AG08395 (cell line): ENCODE measurements around the gene ATP5PB.

ENCODE experiments used
- DNase-seq: peaks from one replicate; pipeline ENCODE4 v3.0.0; 2012; ENCODE audit warnings: mixed read lengths, low spot score

Gene ATP5PB

DNA sequence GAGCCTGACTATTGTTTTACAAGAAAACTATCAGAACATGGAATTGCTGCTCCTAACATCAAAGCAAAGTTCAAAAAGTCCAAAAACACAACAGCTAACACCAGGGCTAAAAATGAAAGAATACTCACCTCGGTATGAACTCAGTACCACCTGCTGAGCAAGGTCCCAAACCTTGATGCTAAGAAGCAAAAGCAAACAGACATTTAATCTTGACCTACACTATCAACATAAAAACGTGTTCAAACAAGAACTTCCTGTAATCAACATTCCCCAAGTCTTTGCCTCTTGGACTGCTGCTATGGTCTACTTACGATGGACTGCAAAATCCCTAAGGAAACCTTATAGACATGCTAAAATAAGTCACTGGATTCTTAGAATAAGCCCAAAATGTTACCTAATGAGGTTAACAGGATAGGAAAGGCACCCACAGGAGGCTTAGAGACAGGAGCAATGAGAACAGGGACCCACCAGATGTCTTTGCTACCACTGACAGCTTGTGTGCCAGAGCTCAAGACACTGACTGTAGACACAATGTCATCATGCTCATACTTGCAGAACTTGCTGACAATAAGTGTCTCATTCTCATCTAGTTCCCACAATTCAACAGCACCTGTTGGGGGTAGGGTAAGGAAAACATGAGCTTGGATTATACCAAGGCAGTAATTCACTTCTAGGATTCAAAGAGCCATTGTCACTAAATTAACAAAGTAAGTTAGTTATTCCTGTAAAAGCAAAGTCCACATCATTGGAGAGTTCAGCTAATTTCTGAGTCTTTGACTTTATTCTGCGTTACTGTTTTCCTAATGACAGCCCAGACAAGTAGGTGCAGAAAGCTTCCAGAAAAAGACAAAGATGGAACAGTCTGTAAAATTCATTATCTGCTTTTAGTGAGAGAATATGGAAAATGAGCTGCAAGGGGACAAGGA, 2.0 kb upstream of the ATP5PB start:
- DNase-seq = no peak

DNA sequence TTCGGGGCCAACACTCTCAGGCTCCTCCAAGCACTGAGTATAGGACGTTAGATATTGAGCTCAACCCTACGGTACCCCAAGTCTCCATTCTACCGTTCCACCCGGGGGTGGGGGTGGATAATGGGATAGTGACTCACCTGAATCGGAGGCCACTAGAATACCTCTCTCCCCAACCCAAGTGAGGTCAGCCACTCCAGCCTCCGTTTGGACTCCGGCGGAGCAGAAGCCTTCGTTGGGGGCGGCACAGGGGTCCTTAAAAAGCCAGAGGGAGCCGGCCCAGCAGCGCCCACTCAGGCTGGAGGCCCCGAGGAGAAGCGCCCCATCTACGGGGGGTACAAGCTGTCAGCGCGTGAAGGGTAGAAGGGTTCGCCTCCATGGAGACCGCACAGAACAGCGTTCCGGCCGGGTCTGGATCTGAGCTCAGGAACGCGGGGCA, 764 bp upstream of the ATP5PB start:
- peak; percentile 22 for DNase-seq

DNA sequence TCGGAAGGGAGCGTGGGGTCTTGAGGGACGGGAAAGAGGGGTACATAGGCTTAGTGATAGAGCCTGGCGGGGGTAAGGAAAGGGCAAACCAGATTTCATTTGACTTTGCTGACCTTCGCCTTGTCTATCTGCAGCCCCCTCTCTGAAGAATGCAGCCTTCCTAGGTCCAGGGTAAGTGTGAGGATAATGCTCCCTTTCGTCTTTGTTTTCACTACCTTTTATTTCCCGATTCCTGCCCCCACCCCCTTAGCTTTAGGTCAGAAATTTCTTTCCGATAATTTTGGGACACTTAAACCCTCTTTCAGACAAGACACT, 396 bp downstream of the ATP5PB start:
- DNase-seq = no peak

DNA sequence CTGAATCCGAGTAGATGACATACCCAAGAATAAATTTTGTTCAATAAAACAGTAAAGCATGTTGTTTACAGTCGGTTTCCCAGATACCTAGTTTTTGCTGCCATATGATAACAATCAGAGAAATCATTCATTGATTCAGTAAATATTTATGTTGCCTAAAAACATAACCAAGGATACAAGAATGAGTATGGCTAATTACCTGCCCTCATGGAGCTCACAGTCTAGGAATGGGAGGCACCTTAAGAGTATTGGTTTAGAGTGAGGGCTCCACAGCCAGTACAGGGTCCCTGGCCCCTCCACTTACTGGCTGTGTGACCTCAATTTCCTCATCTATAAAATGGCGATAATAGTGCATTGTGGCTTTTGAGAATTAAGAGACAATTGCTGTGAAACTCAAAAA, 921 bp downstream of the ATP5PB start:
- no peak for DNase-seq

DNA sequence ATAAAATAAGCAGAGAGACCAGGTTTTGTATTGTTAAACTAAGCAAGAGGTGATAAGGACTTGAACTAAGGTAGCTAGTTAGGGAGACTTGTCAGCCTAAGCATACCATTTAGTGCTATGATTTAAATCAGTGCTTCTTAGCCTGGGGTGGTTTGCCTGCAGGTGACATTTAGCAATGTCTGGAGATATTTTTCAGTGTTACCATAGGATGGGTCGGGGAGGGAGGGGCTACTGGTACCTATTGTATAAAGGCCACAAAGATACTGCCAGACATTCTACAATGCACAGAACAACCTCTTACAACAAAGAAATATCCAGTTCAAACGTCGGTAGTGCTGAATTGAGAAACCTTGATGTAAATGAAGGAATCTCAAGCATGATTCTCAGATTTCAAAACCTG, 3.3 kb downstream of the ATP5PB start:
- DNase-seq = no peak

DNA sequence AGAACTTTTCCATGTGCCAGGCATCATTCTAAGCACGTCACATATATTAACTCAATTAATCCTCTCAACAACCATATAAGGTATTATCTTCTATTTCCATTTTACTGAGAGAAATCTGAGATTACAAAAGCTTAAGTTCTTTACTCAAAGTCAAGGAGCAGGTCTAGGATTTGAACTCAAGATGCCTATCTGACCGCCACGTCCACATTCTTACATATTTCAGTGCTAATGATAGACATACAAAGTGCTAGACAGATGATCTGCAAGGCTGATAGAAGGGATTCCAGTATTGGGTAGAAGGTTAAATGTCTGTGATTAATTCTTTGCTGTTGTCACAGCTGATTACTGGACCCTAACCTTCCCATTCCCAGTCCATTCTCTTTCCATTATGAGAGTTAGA, 4.4 kb downstream of the ATP5PB start:
- no peak for DNase-seq

DNA sequence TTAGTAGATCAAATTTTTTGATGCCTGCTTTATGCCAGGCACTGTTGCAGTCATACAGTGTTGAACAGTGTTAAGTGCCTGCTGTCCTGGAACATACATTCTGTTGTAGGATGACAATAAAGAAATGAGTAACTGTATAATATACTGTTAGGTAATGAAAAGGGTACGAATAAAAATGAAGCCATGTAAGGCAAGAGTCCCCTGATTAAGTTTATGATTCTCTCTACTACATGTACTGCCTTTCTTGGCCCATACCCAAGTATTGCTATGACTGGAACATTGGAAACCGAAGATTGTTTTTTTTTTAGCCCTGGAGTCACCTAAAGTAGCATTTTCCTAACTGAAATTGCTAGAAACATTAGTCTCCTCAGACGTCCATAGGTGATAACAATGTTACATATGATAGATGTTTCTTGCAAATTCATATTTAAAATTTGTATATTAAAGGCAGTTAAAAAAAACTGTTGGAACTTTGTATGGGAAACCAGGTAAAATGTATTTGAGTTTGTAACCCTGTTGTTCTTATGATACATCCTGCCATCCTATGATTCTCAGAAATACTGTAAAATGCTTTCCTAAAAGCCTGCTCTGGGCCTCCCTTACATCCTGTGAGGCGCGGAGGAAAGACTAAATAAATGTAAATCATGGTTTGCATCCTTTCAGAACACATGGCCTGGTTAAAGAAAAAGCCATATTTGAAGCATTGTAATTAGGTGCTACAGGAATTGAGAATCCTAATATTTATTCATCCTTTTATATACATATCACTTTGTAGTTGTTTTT, 5.8 kb downstream of the ATP5PB start:
- DNase-seq = no peak

DNA sequence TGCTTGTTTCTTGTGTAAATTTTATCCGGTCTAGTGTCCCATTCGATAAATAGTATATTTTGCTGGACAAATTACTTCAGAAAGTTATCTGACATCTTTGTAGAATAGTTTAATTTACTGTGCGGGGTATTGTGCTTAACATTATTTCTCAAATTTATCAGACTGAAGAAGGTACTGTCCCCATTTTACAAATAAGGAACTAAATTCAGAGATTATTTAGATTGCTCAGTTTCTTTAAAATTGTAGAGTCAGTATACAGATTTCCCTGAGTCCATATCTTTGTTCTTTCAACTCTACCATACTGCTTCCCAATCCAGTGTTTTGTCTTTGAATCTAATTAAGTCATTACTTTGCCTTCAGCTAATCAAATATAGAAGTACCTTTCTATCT, 6.4 kb downstream of the ATP5PB start:
- no peak for DNase-seq

DNA sequence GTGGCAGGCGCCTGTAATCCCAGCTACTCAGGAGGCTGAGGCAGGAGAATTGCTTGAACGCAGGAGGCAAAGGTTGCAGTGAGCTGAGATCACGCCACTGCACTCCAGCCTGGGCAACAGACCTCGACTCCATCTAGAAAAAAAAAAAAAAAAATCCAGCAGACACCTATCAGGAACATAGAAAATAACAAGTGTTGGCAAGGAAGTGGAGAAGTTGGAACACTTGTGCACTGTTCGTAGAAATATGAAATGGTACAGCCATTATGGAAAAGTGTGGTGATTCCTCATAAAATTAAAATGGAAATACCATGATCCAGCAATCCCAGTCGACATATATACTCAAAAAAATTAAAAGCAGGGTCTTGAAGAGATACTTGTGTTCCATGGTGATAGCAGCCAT, 12.5 kb downstream of the ATP5PB start:
- DNase-seq = no peak

DNA sequence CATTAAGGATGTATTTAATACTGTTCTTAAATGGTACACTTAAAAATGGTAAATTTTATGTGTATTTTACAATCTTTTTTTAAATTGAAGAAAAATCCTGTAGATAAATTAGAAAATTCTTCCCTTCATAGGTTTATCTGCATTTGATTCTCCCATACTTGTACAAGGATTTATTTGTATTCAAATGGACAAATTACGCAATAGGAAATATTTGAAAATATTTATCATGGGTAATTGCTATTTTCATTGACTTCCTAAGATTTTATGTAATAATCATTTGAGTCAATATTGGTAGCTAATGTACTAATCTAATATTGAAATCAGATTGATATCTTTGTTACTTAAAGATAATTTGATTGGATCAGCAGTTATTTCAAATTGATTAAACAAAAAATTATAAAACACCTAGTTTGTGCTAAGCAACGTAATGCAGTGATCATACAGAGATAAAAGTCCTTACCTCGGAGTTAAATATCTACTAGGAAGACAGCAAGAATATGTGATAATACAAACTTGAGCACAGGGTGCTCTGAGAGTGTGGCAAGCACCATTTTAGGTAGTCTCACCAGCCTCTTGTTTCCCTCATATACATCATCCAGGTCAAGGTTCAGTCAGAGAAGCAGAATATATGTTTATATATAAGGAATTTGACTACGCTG, 13.2 kb downstream of the ATP5PB start:
- no peak for DNase-seq

DNA sequence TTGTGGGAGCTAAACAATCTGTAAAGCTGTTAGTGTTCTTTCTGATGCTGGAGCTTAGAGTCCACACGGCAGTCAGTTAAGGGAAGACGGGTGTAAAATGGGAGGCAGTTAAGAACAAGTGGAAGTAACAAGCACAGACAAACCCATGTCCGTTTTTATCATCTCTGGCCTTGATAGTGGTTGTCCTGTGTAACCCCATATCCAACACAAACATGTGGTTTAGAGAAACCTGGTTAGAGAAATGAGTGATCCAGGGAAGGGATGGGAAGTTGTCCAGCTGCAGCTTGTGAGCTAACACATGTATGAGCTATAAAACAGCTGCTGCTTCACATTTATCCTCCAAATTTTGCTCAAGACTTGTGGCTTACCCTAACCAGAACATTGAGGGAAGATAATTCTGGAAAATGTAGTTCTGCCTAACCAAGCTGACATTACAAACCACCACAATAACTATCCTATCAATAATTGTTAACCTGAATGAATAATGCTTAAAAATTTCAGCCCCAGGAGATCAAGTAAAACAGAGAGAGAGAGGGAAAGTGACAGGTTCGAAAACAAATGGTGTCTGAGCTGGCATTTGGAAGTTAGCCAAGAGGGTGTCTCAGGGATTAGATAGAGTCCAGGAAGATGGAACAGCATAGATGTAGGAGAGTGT, 13.9 kb downstream of the ATP5PB start:
- DNase-seq = peak; percentile 45

DNA sequence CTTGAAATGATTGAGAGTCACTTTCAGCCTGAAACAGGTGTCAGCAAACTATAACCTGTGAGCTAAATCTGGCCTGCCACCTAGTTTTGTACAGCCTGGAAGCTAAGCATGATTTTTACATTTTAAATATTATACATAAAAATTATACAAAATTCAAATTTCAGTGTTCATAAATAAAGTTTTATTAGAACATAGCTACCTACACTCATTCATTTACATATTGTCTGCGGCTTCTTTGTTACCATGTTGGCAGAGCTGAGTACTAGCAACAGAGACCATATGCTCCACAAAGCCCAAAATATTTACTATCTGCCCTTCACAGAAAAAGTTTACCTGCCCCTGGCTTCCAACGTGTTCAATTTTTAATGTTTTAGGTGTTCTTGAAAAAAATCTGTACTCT, 16.5 kb downstream of the ATP5PB start:
- DNase-seq = no peak

DNA sequence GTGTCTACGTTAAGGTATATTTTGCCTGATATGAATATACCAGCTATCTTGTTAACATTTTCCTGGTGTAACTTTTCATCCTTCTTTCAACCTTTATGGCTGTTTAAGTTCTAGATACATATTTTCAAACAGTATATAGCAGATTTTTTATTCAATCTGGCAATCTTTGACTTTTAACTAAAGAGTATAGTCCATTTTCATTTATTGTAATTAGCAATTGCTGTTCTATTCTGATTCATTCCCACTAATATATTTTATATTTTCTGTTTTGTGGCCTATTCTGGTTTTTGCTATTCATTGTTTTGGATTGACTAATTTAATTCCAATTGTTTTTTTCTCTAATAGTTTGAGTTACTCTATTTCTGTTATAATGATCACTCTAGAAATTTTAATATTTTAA, 17.2 kb downstream of the ATP5PB start:
- no peak for DNase-seq

DNA sequence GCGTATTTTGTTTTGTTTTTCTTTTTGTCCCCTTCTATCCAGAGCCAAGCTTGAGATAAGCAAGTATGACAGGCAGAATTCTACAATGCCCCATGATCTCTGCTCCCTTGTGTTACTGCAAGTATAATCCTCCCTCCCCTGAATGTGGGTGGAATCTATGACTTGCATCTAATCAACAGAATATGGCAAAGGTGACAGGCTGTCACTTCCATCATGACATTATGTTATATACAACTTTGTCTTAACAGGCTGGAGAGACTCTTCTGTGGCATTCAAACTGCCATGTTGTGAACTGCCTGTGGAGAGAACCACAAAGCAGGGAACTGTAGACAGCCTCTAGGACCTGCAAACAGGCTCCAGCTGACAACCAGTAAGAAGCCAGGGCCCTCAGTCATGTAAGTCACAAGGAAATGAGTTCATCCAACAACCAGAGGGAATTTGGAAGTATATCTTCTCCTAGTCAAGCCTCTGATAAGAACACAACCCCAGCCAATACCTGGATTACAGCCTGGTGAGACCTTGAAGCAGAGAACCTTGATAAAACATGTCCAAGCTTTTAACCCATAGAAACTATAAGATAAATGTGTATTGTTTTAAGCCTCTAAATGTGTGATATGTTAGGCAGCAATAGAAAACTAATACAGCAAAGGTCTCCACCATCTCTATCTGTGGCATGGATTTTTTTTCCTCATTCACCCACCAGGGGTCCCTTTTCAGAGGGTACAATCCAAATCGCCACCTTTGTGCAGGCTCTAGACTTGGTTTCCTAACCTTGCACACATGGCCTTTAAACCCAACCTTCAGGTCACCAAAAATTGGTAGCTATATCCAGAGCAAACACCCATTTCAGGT, 18.8 kb downstream of the ATP5PB start:
- DNase-seq = no peak

DNA sequence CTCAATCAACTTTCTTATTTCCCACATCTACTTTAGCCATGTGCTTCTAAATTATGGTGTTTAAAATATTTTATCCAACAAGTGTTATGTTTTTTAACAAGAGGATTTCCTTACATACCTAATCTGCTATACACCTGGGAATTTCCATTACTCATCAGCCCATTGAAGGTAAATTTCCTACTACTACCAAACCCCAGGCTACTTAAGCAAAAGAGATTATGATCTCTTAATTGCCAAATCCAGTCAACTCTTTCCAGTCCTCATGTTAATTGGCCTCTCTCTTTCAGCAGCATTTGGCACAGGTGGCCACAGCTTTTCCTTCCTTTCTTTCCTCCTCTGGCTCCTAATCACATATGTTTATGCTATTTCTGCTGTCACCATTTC, 19.4 kb downstream of the ATP5PB start:
- DNase-seq = no peak

DNA sequence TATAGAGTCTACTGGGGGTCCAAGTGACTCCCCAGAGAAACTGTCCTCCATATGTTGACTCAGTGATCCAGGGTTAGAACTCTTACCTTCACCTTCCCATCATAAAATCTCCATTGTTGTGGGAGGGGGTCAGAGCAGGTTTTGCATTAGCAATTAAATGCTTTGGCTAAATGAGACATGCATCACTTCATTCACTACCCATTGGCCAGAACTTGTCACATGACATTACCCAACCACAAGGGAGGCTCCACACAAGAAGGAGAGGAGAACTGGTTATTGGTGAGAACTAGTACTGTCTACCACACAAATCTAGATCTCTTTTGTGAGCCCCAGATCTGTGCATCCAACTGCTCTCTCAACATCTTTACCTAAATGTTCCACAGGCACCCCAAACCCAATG, 20.3 kb downstream of the ATP5PB start:
- DNase-seq = no peak

DNA sequence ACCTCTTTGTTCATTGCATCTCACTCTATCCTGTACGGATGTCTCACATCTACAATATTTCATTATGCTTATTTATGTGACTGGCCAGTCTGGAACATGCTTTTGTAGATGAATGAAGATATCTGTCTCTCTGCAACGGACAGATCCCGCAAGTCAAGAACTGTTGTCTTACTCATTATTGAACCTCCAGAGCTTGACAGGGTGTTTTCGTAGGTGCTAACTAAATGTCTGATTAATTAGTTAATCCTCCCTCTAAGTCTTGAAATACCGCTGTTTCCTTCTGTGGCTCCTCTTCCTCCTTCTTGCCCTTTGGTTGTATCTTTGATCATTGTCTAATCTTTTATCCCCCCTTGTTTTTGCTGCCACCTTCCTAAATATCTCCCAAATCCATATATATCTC, 21.3 kb downstream of the ATP5PB start:
- DNase-seq = no peak

DNA sequence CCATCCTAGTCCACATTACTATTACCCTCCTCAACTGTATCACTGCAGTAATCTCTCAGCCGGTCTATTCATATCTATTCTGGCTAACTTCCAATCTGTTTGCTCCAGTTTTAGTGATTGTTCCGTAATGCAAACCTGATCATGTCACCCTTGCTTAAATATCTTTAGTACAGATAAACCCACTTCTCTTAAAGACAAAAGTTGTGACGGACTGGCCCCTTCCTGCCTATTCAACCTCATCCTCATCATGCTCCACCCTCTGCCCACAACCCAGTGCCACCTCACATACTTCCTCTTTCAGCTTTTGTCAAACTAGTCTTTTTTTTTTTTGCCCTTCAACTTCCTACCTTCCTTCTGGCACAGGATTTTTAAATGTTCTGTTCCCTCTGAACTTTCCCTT, 21.7 kb downstream of the ATP5PB start:
- no peak for DNase-seq

DNA sequence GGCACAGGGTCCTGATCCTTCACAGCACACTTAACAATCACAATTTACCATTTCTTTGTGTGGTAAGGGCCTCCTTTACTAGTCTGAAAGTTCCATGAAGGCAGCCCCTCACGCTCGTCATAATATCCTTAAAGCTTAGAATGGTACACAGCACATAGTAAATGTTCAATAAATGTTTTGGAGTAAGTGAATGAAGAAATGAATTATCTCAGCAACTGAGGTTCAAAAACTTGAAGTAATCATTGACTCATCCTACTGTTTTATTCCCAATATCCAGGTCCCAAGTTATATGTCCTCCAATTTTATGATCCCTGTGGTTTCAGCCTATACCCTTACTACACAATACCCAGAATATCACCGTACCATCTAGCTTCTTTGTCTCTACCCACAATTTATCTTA, 22.3 kb downstream of the ATP5PB start:
- DNase-seq = no peak

DNA sequence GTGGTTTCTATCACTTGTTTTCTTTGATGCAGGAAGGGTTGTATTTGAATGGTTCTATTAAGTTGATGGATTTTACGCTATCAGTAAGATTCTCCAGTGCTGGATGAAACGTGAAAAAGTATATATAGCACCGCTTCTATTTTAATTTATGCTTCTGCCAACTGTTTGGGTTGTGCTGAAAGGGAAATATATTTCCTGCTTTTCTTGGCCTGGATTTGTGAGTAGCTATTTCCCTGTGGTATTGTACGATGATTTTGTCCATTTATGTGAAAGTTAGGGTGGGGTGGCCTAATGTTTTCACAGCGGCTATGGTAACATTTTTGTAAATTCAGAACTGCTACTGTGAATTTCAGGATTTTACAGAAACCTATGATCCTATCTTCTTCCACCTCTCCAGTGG, 24.8 kb downstream of the ATP5PB start:
- no peak for DNase-seq

DNA sequence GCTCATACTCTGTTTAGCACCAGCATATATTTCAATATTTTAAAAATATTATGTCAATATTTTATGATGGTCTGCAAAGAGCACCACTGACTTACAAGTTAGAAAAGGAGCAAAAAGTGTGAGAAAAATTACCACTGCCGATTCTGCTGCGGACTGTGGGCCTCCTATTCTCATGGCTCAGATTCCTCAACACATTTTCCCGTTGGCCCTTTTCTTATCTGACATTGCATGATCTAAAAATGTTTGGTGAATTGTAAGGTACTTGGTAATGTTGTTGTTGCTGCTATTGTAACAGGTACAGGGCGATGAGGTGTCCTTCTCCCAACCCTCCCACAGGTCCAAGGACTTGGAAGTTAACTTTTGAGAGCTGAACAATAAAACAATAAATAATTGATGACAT, 25.3 kb downstream of the ATP5PB start:
- DNase-seq = no peak

DNA sequence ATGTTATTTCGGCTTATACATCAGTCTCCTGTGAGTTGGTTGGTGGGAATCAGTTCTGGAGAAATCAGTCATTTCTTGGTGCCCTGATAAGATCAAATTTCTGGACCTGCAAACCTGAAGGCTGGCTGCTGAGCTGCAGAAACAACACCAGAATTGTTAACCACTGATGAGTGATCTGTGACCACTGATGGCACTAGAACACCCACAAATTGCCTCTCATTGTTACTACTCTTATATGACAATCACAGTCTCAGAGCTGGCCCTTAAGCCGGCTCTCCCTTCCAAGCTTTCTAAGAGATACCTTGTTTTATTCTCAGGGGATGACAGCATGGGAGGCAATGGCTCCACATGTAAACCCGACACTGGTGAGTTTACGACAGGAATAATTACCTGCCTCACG, 26.4 kb downstream of the ATP5PB start:
- no peak for DNase-seq
